Ecto neural progenitor cell (in vitro differentiated cells): Measurements from ENCODE around the gene ZGPAT.

Experiments
- DNase-seq: peaks from one replicate; pipeline ENCODE4 v3.0.0-alpha.2; 2018; ENCODE audit warnings: low spot score

The ZGPAT gene

DNA sequence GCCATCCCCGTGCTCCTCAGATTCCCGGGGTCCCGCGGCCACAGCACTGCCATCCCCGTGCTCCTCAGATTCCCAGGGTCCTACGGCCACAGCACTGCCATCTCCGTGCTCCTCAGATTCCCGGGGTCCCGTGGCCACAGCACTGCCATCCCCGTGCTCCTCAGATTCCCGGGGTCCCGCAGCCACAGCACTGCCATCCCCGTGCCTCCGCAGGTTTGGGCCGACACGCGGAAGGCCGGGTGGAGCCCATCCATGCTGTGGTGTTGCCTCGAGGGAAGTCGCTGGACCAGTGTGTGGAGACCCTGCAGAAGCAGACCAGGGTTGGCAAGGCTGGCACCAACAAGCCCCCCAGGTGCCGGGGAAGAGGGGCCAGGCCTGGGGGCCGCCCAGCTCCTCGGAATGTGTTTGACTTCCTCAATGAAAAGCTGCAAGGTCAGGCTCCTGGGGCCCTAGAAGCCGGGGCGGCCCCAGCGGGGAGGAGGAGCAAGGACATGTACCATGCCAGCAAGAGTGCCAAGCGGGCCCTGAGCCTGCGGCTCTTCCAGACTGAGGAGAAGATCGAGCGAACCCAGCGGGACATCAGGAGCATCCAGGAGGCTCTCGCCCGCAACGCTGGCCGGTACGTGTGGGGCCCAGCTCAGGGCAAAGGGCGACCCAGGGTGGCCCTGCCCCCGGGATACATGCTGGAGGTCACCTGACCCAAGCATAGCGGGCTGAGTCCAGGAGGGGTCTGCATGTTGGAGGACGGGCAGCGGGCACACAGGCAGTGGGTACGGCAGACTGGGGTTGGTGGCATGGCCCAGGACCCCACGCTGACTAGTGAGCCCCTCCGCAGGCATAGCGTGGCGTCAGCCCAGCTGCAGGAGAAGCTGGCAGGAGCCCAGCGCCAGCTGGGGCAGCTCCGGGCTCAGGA lies 27.4 kb downstream of the ZGPAT start:
- no peak for DNase-seq

DNA sequence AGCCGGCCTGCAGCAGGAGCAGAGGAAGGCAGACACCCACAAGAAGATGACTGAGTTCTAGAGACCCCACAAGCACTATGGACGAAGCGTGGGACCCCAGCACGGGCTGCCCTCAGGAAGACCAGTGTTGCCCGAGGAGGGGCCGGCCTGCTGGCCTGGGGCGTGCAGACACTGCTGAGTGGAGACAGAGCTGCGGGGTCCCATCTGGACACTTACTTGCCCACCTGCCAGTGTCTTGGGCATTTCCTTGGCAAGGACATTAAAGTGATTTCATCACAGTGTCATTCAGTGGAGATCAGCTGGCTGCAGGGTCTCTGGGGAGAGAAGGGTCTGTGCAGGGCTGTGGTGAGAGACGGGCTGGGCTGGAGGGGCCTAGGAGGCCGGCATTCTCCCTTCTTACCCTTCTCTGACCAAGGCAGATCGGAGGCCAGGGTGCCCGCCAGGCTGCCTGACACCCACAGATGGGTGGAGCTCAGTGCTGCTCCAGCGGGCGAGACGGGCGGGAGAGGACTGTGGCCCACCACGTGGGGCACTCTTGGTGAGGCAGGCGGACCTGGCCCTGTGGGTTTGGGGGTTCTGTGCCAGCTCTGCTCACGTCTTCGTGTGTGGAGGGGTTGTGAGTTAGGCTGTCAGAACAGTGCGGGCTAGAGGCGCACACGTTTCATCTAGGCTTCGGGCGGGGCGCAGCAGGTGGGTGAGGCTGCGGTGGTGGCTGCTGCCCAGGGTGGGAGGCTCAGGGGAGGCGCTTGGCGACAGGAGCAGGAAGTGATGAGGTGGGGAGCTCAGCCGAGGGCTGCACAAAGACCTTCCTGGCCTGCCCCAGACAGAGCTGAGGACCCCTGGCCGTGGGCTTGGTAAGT lies 28.2 kb downstream of the ZGPAT start, which contains the start of gene LIME1:
Gene LIME1, plus strand, starts transcription at position 806 of the 860 bp plus-strand sequence. CDS start 886 bp downstream, outside the sequence.
- no peak for DNase-seq

DNA sequence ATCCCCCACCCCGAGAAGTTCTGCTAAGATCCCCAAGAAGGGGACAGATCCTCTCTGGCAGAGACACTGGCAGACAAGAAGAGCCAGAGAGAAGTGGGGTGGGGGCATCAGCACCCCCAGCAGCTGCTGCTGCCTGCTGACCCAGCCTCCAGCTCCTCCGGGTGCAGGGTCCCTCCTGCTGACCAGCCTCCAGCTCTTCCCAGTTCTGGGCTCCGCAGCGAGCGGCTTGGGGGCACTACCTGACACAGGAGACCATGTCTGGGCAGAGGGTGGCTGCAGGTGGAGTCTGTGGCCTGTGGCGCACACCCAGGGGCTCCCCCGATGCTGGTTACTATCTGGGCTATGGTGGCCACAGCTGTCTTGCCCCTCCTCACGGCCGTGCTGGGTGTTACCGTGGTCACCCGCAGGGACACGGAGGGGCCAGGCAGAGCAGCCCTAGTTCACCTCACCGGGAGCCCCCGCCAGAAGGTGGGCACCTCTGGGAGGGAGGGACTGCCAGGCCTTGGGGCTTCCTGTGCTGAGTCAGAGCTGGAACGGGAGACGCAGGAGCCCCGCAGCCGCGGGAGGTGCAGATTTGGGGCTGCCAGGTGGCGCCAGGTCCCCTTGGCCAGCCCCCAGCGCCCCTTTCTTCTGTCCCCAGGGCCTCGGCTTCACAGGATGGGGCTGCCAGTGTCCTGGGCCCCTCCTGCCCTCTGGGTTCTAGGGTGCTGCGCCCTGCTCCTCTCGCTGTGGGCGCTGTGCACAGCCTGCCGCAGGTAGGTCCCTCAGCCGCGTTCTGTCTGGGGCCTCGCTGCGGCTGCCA lies 29.3 kb downstream of the ZGPAT start:
- DNase-seq = no peak

DNA sequence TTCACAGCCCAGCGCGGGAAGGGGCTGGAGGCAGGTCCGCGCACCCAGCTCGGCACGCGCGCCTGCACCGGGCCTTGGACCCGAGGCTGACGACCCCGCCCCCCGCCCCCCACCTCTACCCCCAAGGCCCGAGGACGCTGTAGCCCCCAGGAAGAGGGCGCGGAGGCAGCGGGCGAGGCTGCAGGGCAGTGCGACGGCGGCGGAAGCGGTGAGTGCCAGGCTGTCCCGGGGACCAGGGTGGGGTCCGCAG lies 29.8 kb downstream of the ZGPAT start:
- no peak for DNase-seq

DNA sequence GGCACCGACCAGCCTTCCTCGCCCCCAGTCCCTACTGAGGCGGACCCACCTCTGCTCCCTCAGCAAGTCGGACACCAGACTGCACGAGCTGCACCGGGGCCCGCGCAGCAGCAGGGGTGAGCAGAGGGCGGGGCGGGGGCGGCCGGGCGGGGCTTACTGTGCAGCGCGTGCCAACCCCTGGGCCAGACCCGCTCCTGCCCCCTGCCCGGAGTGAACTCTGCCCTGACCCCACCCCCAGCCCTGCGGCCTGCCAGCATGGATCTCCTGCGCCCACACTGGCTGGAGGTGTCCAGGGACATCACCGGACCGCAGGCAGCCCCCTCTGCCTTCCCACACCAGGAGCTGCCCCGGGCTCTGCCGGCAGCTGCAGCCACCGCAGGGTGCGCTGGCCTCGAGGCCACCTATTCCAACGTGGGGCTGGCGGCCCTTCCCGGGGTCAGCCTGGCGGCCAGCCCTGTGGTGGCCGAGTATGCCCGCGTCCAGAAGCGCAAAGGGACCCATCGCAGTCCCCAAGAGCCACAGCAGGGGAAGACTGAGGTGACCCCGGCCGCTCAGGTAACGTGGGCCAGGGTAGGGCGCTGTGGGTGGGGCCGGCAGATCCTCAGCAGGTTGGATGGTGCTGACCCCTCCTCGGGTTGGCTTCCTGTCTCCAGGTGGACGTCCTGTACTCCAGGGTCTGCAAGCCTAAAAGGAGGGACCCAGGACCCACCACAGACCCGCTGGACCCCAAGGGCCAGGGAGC lies 30.3 kb downstream of the ZGPAT start:
- DNase-seq = no peak

DNA sequence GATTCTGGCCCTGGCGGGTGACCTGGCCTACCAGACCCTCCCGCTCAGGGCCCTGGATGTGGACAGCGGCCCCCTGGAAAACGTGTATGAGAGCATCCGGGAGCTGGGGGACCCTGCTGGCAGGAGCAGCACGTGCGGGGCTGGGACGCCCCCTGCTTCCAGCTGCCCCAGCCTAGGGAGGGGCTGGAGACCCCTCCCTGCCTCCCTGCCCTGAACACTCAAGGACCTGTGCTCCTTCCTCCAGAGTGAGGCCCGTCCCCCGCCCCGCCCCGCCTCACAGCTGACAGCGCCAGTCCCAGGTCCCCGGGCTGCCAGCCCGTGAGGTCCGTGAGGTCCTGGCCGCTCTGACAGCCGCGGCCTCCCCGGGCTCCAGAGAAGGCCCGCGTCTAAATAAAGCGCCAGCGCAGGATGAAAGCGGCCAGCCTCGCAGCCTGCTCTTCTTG lies 30.9 kb downstream of the ZGPAT start:
- DNase-seq = peak; percentile 83

DNA sequence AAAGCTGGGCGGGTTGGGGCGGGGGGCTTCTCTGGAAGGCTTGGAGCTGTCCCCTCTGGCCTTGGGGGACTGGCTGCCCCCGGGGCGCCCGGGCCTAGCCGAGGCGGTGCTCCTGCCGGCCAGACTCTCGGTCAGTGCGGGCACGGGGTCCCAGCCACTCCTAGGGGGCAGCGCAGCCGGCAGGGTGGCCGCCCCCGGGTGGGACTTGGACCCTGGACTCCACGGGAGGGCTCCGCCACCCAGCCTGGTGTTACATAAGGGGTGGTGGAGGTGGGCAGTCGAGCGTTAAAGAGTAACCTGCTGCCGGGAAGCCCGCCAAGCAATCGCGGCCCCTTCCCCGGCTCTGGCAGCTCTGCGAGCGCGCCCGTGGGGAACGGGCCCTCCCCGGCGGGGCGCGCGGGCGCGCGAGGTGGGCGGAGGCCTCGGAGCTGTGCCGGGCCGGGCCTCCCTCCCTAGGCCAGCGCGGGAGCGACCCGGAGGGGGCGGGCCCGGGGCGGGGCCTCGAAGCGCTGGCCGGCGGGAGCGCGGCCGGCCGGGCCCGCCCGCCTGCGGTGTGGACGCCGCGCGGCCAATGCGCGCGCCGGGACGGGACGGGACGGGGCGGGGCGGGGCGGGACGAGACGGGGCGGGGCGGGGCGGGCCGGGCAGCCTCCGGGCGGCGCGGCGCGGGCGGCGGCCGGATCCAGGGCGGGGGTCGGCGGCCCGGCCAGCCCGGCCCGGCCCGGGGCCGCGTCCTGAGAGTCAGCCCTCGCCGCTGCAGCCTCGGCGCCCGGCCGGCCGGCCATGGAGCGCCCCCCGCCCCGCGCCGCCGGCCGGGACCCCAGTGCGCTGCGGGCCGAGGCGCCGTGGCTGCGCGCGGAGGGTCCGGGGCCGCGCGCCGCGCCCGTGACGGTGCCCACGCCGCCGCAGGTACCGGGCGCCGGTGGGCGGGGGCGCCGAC lies 31.6 kb downstream of the ZGPAT start, which contains the start of gene SLC2A4RG:
Gene SLC2A4RG, plus strand, starts transcription at position 647 of the 940 bp plus-strand sequence. Its CDS starts 137 bp downstream, at position 784.
- DNase-seq = peak; percentile 84

DNA sequence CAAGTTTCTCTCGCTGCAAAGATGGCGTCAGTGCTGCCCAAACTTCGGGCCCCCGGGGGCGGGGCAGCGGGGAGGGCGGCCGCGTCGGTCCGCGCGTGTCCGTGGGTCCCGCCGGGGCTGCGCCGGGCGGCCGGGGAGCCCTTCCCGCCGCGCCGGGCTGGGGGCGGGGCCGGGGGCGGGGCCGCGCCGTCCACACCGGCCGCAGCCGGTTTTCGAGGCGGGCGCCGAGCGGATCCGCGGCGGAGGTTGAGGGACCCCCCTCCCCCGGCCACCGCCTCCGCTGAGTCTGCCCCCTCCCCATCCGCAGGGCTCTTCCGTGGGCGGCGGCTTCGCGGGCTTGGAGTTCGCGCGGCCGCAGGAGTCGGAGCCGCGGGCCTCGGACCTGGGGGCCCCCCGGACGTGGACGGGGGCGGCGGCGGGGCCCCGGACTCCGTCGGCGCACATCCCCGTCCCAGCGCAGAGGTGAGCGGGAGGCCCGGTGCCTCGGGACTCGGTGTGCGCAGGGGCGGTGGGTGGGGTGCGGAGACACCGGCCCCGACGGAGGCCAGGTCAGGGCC lies 32.3 kb downstream of the ZGPAT start:
- peak; percentile 81 for DNase-seq

DNA sequence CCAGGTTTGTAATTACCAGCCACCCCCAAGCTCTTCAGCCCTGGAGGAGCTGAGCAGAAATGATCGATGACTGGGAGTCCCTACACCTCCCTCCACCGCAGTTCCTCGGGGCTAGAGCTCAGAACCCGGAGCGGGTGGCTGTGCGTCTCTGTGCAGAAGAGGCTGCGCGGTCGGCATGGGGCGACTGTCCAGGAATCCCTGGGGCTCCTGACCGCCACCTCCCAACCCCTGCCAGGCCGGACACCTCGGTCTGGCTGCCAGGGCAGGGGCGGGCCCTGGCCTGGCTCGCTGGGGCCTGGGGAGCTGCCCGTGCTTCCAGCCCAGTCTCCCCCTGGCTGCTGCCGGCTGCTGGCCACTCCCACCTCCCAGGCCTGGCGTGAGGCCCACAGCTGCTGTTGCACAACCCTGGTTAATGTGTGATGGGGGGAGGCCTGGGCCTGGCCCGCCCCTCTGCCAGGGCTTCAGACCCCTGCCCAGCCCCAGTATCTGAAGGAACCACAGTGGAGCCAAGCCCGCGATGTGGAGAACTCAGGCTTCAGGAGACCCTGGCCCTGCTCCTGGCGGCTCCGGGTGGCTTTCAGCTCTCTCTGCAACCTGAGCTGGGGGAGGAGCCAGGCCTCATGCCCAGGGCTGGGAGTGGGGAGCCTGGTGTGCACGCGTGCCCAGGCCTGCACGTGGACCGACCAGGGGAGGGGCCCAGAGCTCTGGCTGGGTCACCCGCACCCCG lies 33.0 kb downstream of the ZGPAT start:
- peak; percentile 87 for DNase-seq

DNA sequence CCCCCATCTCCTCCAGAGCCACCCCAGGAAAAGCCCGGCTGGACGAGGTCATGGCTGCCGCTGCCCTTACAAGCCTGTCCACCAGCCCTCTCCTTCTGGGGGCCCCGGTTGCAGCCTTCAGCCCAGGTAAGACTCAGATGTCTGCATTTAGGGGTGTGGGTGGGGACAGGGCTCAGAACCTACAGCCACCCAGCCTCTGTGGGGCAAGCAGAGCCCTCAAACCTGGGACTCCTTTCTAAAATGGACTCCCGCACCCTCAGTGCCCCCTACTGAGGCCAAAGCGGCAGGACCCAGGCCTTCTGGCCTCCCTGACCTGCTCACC lies 33.5 kb downstream of the ZGPAT start:
- no peak for DNase-seq

DNA sequence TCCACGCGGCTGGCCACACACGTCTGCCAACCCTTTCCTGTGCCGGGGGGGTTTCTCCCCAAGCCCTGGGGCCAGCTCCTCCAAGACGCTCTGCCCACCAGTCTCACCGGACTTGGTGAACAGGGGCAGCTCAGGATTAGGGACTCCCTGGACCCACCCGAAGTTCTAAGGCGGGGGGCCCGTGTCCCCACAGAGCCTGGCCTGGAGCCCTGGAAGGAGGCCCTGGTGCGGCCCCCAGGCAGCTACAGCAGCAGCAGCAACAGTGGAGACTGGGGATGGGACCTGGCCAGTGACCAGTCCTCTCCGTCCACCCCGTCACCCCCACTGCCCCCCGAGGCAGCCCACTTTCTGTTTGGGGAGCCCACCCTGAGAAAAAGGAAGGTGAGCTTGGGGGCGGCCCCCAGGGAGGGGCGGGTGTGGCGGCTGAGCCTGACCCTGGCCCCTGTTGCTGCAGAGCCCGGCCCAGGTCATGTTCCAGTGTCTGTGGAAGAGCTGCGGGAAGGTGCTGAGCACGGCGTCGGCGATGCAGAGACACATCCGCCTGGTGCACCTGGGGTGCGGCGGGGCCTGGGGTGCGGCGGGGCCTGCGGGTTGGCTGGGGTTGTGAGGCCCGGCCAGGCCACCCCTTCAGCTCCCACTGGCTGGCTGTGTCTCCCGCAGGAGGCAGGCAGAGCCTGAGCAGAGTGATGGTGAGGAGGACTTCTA lies 34.0 kb downstream of the ZGPAT start:
- DNase-seq = no peak

DNA sequence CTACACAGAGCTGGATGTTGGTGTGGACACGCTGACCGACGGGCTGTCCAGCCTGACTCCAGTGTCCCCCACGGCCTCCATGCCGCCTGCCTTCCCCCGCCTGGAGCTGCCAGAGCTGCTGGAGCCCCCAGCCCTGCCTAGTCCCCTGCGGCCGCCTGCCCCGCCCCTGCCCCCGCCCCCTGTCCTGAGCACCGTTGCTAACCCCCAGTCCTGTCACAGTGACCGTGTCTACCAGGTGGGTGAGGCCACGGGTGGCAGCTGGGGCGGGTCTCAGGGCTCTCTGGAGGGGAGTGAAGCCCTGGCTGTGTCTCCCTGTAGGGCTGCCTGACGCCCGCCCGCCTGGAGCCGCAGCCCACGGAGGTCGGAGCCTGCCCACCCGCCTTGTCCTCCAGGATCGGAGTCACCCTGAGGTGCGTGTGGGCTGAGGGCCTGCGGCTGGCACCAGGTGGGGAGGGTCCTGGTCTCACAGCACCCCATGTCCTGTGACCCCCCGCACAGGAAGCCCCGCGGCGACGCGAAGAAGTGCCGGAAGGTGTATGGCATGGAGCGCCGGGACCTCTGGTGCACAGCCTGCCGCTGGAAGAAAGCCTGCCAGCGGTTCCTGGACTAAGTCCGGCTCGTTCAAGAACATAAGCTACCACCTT lies 34.7 kb downstream of the ZGPAT start:
- DNase-seq = no peak

DNA sequence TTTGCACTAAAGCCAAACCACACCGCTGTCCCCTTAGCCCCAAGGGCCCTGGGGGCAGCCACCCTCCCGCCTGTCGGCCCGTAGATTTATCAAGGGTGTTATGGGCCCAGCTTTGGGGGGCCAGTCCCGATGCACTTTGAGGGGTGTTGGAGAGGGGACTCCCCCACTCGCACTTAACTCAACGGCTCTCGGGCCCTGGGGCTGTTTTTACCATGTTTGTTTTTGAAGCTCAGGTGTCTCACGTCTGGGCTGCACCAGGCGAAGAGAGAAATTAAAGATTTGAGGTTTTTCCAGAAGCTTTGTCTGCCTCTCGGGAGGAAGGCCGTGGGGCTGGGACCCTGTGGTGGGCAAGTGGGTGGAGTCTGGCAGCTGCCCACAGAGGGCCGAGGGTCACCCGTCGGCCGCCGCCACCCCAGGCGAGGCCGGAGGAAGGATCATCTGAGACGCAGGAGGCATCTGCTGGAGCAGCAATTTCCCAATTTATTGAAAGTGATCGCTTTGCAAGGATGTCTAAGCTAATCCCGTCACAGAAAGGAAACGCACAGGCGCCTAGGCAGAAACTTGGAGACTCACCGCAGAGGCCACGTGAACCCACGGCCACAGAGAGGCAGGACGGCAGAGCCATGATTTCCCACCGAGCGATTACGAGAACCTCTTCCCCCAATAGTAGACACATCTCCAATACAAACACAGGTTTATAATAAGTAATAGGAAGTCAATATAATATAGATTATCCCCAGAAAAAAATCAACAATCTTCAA lies 35.6 kb downstream of the ZGPAT start:
- DNase-seq = no peak

DNA sequence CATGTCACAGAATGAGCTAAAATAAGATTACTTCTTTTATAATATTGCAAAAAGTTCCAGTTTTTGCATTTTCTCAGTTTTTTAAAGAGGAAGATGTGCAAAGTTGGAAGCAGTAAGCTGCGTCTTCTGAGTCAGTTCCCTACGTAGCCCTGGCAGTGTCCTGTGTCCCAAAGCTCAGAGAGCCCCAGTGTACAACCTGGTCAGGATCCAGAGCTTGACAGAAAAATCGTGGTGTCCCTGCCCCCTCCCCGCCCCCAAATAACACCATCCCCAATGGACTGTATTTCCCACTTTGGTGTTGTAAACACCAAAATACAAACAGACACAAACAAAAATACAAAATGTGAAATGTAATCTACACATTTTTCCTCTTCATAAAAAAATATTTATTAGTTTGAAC lies 36.3 kb downstream of the ZGPAT start:
- no peak for DNase-seq

DNA sequence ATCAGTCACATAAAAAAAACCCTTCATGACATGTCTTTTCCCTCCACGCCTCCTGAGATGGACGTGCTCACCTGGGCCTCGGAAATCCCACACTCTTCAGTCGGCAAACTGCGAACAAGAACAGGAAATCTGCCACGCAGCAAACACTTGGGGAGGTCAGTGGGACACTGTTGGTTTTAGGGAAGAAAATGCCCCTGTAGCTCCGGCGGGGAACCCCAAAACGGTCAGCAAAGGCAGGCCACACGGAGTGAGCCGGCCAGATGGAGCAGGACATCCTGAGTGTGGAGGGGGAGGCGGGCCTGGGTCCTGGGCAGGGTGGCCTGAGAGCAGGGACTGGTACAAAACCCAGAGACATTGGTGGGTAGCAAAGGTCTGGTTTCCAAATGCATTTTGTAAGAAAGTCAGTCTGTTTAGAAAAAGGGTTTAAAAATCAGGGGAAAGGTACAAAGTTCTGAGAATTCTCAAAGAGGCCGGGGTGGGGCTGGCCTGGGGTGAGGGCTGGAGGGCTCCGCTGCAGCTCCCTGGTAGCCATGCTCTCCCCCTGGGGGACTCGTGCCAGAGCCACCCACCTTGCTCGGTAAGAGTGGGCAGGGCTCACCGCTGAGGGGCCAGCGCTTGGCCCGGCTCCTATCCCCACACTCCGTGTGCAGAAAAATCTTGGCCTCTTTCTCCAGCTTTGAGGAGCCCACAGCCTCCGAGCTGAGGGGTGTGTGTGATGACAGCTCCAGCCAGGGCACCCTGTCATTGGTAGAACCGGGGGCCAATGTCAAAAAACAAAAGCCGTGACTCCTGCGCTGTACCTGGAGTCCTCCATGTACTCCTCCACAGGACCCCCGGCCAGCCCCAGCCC lies 37.0 kb downstream of the ZGPAT start:
- no peak for DNase-seq

DNA sequence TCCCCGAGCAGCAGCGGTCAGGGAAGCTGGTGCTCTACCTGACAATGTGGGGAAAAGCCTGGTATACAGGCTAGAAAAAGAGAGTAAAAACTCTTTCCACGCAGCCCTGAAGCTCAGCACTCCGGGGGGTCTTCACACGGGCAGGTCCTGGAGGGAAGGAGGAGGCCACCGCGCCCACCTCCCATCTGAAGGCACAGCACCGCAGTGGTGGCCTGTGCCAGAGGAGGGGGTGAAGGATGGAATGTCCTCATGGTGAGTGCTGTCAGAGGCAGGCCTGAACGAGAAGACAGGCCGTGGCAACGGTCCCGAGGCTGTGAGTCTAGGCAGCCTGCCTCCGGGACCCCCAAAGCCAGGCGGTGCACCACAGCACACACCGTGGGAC lies 37.6 kb downstream of the ZGPAT start:
- DNase-seq = no peak
